ENCODE measurements around the gene TSTD2.
"Not testable (repeated sequence)": the region's sequence is repeated elsewhere in the genome, so short reads cannot be mapped to it uniquely, and the experiment has no call there.

Gene TSTD2

DNA sequence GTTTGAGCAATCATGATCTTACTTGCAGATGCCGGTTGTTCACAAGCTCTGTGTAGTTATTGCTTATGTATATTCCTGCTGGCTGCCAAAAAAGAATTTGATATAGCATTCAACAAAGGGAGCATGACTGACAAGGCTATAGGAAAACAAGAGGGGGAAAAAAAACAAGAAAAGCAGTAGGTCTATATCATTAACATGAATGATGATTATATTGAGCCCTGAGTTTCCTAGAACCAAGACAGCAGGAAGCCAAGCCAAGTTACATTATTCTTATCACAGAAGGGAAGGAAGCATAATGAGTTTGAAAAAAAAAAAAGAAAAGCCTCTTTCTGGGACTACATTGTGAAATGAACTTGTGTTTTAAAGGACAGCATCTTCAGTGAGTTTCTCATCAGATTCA, 41.0 kb downstream of the TSTD2 start:
- DNase-seq (ENCODE audit: low spot score) = no peak

DNA sequence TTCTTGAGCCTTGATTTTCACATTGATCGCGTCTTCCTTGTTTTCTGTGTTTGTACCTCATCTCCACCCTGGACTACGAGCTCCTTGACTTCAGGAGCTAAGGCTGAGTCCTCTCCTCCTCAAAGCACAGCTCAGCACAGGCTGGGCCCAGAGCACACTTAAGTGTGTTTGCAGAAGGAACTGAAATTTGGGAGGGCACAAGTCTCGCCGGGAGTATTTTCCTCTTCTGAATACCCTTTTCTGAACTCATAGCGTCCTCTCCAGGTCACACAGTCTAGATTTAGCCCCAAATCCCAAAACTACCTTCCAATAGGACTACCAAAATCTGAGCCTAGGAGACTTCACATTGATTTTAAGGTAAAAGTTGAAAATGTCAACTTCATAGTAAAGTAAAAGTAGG, 41.6 kb downstream of the TSTD2 start:
- DNase-seq (ENCODE audit: low spot score) = no peak

DNA sequence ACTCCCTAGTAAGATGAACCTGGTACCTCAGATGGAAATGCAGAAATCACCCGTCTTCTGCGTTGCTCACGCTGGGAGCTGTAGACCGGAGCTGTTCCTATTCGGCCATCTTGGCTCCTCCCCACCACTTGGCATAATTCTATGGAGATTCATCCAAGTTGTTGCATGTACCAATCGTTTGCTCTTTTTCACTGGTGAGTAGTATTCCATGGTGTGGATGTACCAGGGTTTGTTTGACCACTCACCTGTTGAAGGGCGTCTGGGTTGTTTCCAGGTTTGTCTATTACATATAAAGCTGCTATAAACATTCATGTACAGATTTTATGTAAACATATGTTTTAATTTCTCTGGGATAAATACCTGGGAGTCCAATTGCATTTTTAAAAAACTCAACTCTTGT, 46.3 kb downstream of the TSTD2 start:
- DNase-seq (ENCODE audit: low spot score) = not testable (repeated sequence)

- not testable (repeated sequence) for DNase-seq (ENCODE audit: low spot score)
Measured at GRCh38 chr9:97584778-97585177, 48.4 kb downstream of the TSTD2 start.

- DNase-seq (ENCODE audit: low spot score) = not testable (repeated sequence)
Measured at GRCh38 chr9:97581590-97581989, 51.6 kb downstream of the TSTD2 start.

- DNase-seq (ENCODE audit: low spot score) = no peak
Measured at GRCh38 chr9:97579914-97580313, 53.3 kb downstream of the TSTD2 start.

- DNase-seq (ENCODE audit: low spot score) = no peak
Measured at GRCh38 chr9:97578846-97579245, 54.3 kb downstream of the TSTD2 start.

GRCh38 chr9:97577051-97577450, 56.1 kb downstream of the TSTD2 start:
- no peak for DNase-seq (ENCODE audit: low spot score)

DNA sequence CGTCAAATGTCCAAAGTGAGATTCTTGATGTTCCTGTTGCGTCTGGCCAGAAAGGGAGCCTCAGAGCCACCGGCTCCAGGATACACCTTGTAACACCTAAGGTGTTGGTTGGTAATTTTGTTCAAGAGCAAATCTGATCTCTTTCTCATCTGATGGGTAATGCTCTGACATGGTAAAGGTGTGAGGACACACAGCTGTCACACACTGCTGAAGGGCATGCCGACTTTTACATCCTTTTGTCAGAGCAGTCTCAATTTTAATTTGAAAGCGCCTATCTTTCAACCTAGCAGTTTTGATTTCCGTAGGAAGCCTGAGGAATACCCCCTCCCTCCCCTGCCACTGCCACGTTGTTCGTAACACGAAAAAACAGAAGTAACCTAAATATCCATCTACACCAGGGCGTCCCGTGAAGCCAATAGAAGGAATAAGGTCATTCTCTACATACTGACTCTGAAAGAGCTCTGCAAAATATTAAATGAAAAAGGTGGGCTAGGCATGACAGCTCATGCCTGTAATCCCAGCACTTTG, 57.4 kb downstream of the TSTD2 start:
- no peak for DNase-seq (ENCODE audit: low spot score)

- DNase-seq (ENCODE audit: low spot score) = not testable (repeated sequence)
Measured at GRCh38 chr9:97574921-97575672, 58.1 kb downstream of the TSTD2 start.

- not testable (repeated sequence) for DNase-seq (ENCODE audit: low spot score)
Measured at GRCh38 chr9:97574101-97574571, 59.0 kb downstream of the TSTD2 start.

DNA sequence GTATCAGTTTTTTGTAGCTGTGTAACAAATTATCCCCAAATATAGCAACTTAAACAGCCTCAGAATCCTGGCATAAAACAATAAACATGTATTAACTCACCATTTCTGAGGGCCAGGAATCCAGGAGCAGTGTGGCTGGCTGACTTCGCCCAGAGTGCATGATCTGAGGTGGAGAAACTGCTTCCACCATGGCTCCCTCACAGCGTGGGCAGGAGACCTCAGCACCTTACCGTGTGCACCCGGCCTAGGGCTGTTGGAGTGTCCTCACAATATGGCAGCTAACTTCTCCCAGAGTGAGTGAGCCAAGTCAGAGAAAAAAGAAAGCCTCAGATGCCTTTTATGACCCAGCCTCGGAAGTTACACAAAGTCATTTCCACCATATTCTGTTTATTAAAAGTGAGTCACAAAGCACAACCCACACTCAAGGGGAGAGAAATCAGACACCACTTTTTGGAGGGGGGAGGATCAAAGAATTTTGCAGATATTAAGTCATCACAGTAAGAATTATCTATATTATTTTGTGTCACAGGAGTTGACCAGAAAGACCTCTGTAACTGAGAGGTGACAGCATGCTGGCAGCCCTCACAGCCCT, 59.6 kb downstream of the TSTD2 start:
- no peak for DNase-seq (ENCODE audit: low spot score)

GRCh38 chr9:97572892-97573365, 60.2 kb downstream of the TSTD2 start:
- no peak for DNase-seq (ENCODE audit: low spot score)

DNA sequence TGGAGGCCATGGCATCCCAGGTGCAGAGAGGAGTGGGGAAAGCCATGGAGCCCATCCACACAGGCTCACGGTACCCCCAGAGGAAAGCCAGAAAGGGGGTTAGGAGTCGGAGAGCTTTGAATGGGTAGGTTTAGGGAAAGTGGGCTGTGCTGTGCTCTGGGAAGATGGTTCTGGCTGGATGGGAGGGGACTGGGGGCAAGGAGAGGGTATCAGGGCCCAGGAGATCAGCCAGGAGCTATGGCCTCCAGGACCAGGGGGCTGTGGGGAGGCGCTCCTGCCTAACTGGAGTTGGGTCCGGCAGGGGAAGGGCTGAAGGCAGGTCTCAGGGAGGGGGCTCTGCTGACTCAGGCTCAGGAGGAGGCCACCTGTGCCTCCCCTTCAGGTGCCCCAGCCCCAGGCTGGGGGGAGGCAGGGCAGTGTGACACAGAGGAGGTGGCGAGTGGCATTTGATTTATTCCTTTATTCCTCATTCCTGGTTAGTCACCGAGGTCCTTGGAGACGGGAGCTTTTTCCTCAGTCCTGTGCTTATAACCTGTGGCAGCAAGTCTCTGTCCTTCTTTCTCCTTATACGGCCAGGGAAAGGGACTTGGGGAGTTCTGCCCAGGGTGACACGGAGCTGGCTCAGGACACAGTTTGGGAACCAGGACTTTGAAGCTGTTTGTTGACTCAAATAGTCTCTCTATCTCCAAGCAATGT, 60.8 kb downstream of the TSTD2 start:
- DNase-seq (ENCODE audit: low spot score) = no peak

GRCh38 chr9:97571664-97572063, 61.5 kb downstream of the TSTD2 start:
- no peak for DNase-seq (ENCODE audit: low spot score)

DNA sequence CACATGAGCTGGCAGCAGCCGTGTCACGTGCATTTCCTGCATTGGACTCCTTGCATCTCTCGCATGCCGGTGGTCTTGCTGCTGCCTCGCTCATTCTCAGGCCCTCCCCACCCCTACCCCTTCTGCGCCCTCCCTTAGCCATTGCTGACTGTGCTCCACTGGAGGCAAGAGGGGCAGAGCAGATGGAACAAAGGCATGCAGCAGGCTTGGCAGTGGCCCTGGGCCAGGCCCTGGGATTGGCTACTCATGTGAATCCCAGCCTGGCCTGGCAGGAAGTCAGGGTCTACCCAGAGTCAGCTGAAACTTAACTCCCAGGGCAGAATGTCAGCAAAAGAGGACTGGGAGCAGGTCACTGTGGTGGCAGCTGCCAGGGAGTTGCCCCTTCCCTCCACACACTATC, 62.3 kb downstream of the TSTD2 start:
- no peak for DNase-seq (ENCODE audit: low spot score)

- DNase-seq (ENCODE audit: low spot score) = no peak
Measured at GRCh38 chr9:97568461-97569275, 64.5 kb downstream of the TSTD2 start.

- no peak for DNase-seq (ENCODE audit: low spot score)
Measured at GRCh38 chr9:97567894-97568202, 65.3 kb downstream of the TSTD2 start.

DNA sequence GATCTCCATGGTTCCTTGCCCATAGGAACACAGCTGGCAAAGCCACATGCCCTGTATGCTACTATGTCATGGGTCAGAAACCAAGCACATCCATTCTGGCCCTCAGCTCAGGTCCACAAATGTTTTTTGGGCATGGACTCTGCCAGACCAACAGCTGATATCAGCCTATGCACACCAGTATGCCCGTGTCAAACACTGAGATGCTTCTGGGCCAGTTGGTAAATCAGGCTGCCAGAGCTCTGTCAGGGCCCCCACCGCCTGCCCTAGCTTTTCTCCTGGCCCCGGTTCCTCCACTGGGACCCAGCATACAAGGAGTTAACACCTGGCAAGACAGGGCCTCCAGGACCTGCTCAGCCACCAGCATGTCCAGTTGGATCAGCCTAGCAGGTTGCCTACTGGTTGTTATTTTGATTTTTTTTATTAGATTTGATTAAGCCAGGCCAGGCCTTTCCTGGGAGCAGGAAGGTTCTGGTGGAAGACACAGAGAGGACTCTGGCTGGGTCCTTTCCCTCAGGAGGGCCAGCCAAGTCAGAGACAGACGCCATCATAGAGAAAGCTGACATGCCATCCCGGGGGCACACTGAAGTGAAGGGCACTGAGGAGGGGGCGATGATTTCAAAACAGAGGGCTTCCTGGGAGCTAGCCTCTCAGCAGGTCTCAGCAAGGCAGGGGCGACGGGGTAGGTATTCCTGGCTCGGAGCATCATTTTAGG, 65.8 kb downstream of the TSTD2 start:
- no peak for DNase-seq (ENCODE audit: low spot score)

GRCh38 chr9:97565262-97565661, 67.9 kb downstream of the TSTD2 start:
- DNase-seq (ENCODE audit: low spot score) = no peak

All from SK-N-DZ (cell line).